Fibroblast of mammary gland (primary cell): ENCODE results near the gene DDX10.

ENCODE experiments used
- DNase-seq: peaks from one replicate; pipeline ENCODE4 v3.0.0-alpha.2; 2010; ENCODE audit warnings: low read depth
- H3K4me3 ChIP-seq: 2 replicates; pipeline ENCODE4 v1.5.1; 2011; ENCODE audit warnings: low read depth, mild to moderate bottlenecking, low read length, moderate library complexity; ENCODE audit not compliant: control insufficient read depth
- TF ChIP-seq, protein P1 (sequence below): conservative IDR thresholded peaks from 2 replicates; pipeline ENCODE4 v1.5.1; 2011; ENCODE audit warnings: low read depth, low read length, inconsistent platforms; ENCODE audit not compliant: control insufficient read depth, insufficient read depth

DDX10 gene

GRCh38 chr11:108853151-108853550 is 188.3 kb downstream of the DDX10 start:
- DNase-seq = no peak
- H3K4me3 ChIP-seq = no peak overlapping the region
- TF ChIP-seq, protein P1, sequence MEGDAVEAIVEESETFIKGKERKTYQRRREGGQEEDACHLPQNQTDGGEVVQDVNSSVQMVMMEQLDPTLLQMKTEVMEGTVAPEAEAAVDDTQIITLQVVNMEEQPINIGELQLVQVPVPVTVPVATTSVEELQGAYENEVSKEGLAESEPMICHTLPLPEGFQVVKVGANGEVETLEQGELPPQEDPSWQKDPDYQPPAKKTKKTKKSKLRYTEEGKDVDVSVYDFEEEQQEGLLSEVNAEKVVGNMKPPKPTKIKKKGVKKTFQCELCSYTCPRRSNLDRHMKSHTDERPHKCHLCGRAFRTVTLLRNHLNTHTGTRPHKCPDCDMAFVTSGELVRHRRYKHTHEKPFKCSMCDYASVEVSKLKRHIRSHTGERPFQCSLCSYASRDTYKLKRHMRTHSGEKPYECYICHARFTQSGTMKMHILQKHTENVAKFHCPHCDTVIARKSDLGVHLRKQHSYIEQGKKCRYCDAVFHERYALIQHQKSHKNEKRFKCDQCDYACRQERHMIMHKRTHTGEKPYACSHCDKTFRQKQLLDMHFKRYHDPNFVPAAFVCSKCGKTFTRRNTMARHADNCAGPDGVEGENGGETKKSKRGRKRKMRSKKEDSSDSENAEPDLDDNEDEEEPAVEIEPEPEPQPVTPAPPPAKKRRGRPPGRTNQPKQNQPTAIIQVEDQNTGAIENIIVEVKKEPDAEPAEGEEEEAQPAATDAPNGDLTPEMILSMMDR = no peak

DNA sequence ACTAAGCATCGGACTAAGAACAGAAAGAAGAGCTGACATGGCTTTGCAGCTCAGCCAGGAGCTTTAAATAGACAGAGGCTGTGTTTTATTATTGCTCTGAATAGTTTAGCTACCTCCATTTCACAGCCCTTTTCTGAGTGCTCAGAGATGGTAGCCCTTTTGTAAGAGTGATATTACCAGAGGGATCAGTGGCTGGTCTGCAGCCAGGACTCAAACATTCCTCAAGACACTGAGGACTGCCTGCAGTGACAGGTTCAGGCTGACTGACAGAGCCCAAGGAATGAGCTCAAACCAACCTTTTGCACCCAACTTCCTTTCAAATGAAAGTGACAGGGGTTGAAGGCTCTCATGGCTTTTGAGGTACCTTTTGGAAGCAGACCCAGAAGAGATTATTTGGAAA is 189.0 kb downstream of the DDX10 start:
- TF ChIP-seq, protein P1 = no peak
- DNase-seq = no peak
- H3K4me3 ChIP-seq = no peak overlapping the region

GRCh38 chr11:108854346-108854745 is 189.5 kb downstream of the DDX10 start:
- TF ChIP-seq, protein P1 = no peak
- DNase-seq = no peak
- no peak overlapping the region for H3K4me3 ChIP-seq

GRCh38 chr11:108857382-108857781 is 192.5 kb downstream of the DDX10 start:
- DNase-seq = no peak
- TF ChIP-seq, protein P1 = no peak
- no peak overlapping the region for H3K4me3 ChIP-seq

DNA sequence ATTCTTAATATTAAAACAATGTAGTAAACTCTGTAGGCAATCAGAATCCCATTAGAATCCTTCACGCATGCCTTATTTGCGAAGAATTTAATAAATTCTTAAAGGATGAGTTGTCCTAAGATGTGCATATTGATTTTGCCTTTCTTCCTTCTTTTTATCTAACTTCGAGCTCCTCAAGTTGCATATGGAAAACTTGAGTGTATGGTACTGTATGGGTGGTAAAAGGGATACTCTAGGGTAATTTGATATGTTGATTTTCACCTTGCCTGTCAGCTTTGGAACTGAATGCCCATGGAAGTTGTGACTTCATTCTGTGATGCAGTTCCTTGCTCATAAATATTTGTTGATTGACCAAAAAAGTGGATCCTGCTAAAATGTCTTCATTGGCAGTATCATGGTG is 193.8 kb downstream of the DDX10 start:
- TF ChIP-seq, protein P1 = no peak
- no peak overlapping the region for H3K4me3 ChIP-seq
- DNase-seq = no peak

DNA sequence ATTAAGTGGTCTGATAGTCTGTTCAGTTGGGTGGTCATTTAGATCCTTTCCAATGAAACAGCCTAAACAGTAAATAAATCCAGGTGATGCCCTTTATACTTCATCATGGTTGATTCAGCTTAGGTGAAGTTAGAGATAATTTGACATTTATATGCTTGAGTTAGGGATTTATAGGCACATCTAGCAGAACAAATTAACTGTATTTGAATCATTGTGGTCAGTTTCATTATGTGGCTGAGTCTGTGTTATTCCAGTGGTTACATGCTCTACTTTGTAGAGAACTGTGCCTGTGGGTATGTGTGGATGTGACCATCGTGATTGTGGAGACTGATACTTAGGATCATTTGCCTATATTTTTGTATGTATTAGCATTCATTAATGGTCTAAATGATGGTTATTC is 194.6 kb downstream of the DDX10 start:
- DNase-seq = no peak
- TF ChIP-seq, protein P1 = no peak

DNA sequence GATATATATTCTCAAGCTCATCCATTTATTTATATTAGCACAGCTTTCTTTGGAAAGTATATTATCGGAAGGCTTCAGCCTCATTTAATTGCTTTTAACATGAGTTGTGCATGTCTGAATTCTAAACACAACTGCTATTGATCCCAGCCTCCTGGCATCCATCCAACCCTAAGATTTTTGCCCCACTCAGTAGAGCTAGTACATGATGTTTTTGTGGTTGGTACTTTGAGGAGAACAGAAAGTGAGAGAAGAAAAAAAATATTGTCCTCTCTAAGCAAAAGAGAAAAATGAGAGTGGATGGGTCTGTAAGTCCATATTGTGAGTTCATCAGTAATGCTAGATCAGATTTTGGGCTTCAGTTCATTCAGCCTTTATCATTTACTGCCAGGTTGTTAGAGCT is 198.7 kb downstream of the DDX10 start:
- H3K4me3 ChIP-seq = no peak overlapping the region
- DNase-seq = no peak
- TF ChIP-seq, protein P1 = no peak

More for the DNA sequence above, 194.6 kb downstream of the DDX10 start:
- H3K4me3 ChIP-seq = no peak overlapping the region
